IMR-90 (cell line): Measurements from ENCODE around the gene COL4A2. TPM values are rescaled to one million over a fixed set of nuclear protein-coding genes. Genes with fewer than 3 reads are reported as not detected.
"Not testable (repeated sequence)": the region's sequence is repeated elsewhere in the genome, so short reads cannot be mapped to it uniquely, and the experiment has no call there.

Source experiments
- ATAC-seq: fragments of 200-7000 bp; cut with Tn5 transposase; 2 replicates; pipeline ENCODE4 v1.9.1; 2020; ENCODE audit warnings: low read depth, mild to moderate bottlenecking, moderate library complexity
- BruUV-seq: library from RNA; stranded (reverse); fragments of 400-500 nt; replicated peaks from 2 replicates; lab custom pipeline; 2021; lab: Mats Ljungman, UMichigan
- CTCF ChIA-PET: fragments of 300-600 bp; formaldehyde crosslinking; extraction: SDS; loops from one replicate; lab custom pipeline; 2021; ENCODE audit warnings: antibody characterized with exemption; lab: Yijun Ruan, JAX
- POLR2A ChIA-PET: fragments of 300-600 bp; sonication (Branson Sonifier 250); formaldehyde crosslinking; loops from one replicate; lab custom pipeline; 2022; ENCODE audit warnings: antibody characterized with exemption; ENCODE audit not compliant: unreplicated experiment; lab: Charles Lee
- DNase-seq: peaks from one replicate; pipeline ENCODE4 v3.0.0; 2013
- H2AFZ ChIP-seq: replicated peaks from 2 replicates; pipeline ENCODE3; 2013; ENCODE audit warnings: low read length, mild to moderate bottlenecking; ENCODE audit not compliant: poor library complexity
- H2AK5ac ChIP-seq: 2 replicates; pipeline ENCODE4 v1.6.1; 2013; ENCODE audit warnings: low read depth, low read length, inconsistent platforms
- H2AK9ac ChIP-seq: replicated peaks from 2 replicates; pipeline ENCODE3; 2013; ENCODE audit warnings: mild to moderate bottlenecking, low read depth, low read length, moderate library complexity; ENCODE audit not compliant: poor library complexity
- H2BK120ac ChIP-seq: 2 replicates; pipeline ENCODE4 v1.6.1; 2013; ENCODE audit warnings: low read depth, low read length, inconsistent platforms
- H2BK15ac ChIP-seq: 3 replicates; pipeline ENCODE4 v1.6.1; 2013; ENCODE audit warnings: low read depth, low read length, inconsistent platforms
- H2BK20ac ChIP-seq: 2 replicates; pipeline ENCODE4 v1.6.1; 2013; ENCODE audit warnings: low read depth, mild to moderate bottlenecking, inconsistent platforms, low read length, moderate library complexity
- H2BK5ac ChIP-seq: 2 replicates; pipeline ENCODE4 v1.6.1; 2013; ENCODE audit warnings: mild to moderate bottlenecking, low read depth, low read length, inconsistent platforms; ENCODE audit not compliant: poor library complexity, severe bottlenecking
- H3K14ac ChIP-seq: replicated peaks from 2 replicates; pipeline ENCODE4 v1.6.1; 2013; ENCODE audit warnings: low read depth, low read length, inconsistent platforms
- H3K18ac ChIP-seq: 2 replicates; pipeline ENCODE4 v1.6.1; 2013; ENCODE audit warnings: low read depth, low read length, control low read depth
- H3K23ac ChIP-seq: 2 replicates; pipeline ENCODE4 v1.6.1; 2013; ENCODE audit warnings: low read depth, low read length, inconsistent platforms
- H3K27ac ChIP-seq: 2 replicates; pipeline ENCODE4 v1.5.1; 2013; ENCODE audit warnings: mild to moderate bottlenecking, control low read depth, low read length; ENCODE audit not compliant: insufficient read depth
- H3K27me3 ChIP-seq: 2 replicates; pipeline ENCODE4 v1.6.1; 2013; ENCODE audit warnings: low read length; ENCODE audit not compliant: control insufficient read depth, insufficient read depth
- H3K36me3 ChIP-seq: 2 replicates; pipeline ENCODE4 v1.6.1; 2013; ENCODE audit warnings: low read length, mixed read lengths; ENCODE audit not compliant: control insufficient read depth, insufficient read depth
- H3K4ac ChIP-seq: 2 replicates; pipeline ENCODE4 v1.6.1; 2013; ENCODE audit warnings: low read depth, low read length, inconsistent platforms
- H3K4me1 ChIP-seq: 2 replicates; pipeline ENCODE4 v1.6.1; 2013; ENCODE audit warnings: low read length, mixed read lengths; ENCODE audit not compliant: control insufficient read depth, insufficient read depth
- H3K4me2 ChIP-seq: 2 replicates; pipeline ENCODE4 v1.6.1; 2013; ENCODE audit warnings: low read depth, mild to moderate bottlenecking, control low read depth, low read length, moderate library complexity
- H3K4me3 ChIP-seq: 2 replicates; pipeline ENCODE4 v1.5.1; 2013; ENCODE audit warnings: low read depth, mild to moderate bottlenecking, control low read depth, low read length, moderate library complexity; ENCODE audit not compliant: insufficient read depth
- H3K56ac ChIP-seq: 2 replicates; pipeline ENCODE4 v1.6.1; 2013; ENCODE audit warnings: low read length, inconsistent platforms; ENCODE audit not compliant: insufficient read depth; ENCODE audit errors: extremely low read depth
- H3K79me1 ChIP-seq, 2 experiments: 2 replicates each; pipeline ENCODE4 v1.6.1; 2013; ENCODE audit warnings: low read length in 2 of 2, inconsistent platforms in 1 of 2, low read depth in 1 of 2
- H3K9ac ChIP-seq: 2 replicates; pipeline ENCODE4 v1.6.1; 2013; ENCODE audit warnings: low read depth, low read length, control low read depth
- H3K9me1 ChIP-seq: 2 replicates; pipeline ENCODE4 v1.6.1; 2013; ENCODE audit warnings: low read length, inconsistent platforms; ENCODE audit not compliant: insufficient read depth
- H3K9me3 ChIP-seq: 2 replicates; pipeline ENCODE4 v1.6.1; 2013; ENCODE audit warnings: low read length; ENCODE audit not compliant: control insufficient read depth, insufficient read depth
- H4K20me1 ChIP-seq: 2 replicates; pipeline ENCODE4 v1.6.1; 2013; ENCODE audit warnings: low read length, inconsistent platforms; ENCODE audit not compliant: insufficient read depth
- H4K5ac ChIP-seq: 2 replicates; pipeline ENCODE4 v1.6.1; 2013; ENCODE audit warnings: mild to moderate bottlenecking, low read depth, low read length, control low read depth
- H4K8ac ChIP-seq, 2 experiments: 2 replicates each; pipeline ENCODE4 v1.6.1; 2013; ENCODE audit warnings: low read depth in 2 of 2, low read length in 2 of 2, control low read depth in 1 of 2, inconsistent platforms in 1 of 2
- H4K91ac ChIP-seq: 2 replicates; pipeline ENCODE4 v1.6.1; 2013; ENCODE audit warnings: low read depth, low read length, inconsistent platforms; ENCODE audit not compliant: insufficient read depth
- FOS ChIP-seq: fragments of 150-350 bp; IDR thresholded peaks from 2 replicates; pipeline ENCODE4 v1.6.1; 2016; ENCODE audit warnings: low read depth, low read length
- MXI1 ChIP-seq: IDR thresholded peaks from 2 replicates; pipeline ENCODE4 v1.6.1; 2012; ENCODE audit warnings: low read depth, mild to moderate bottlenecking, low read length, moderate library complexity, borderline replicate concordance
- WGBS, 2 experiments: methylation state at CpG; one replicate each; pipeline versions ENCODE4 v1.1.5 to v1.1.7; 2013; ENCODE audit warnings: missing lambda C conversion rate in 2 of 2; ENCODE audit not compliant: insufficient read length in 1 of 2; ENCODE audit errors: extremely low coverage in 2 of 2; 5-methylcytosine and 5-hydroxymethylcytosine counted together
- dilution Hi-C: fragments of 300-500 bp; cut with HindIII; formaldehyde crosslinking; loops from one replicate; pipeline ENCODE4 v1.14.3; 2018; ENCODE audit warnings: low sequenced_read_pairs; ENCODE audit not compliant: unreplicated experiment
- in situ Hi-C: fragments of 300-500 bp; cut with MboI; formaldehyde crosslinking; loops from 3 replicates; pipeline ENCODE4 v1.14.3; 2019; ENCODE audit warnings: low sequenced_read_pairs, inconsistent platforms, mixed read lengths
- intact Hi-C: fragments of 100-400 bp; cut with micrococcal nuclease; formaldehyde crosslinking; loops from 2 replicates; pipeline ENCODE4 v1.10.0; 2022
- polyA plus RNA-seq, 3 experiments: library from polyadenylated mRNA; depleted of rRNA; stranded (reverse); fragments of >200 nt; gene quantifications; 2 replicates each; pipeline ENCODE4 v1.2.3, GENCODE V29; 2012; ENCODE audit warnings: low replicate concordance in 1 of 3
- total RNA-seq: library from RNA; depleted of rRNA; stranded (reverse); fragments of >200 nt; gene quantifications from 2 replicates; pipeline ENCODE4 v1.2.3, GENCODE V29; 2012

Gene COL4A2
- total and polyA plus RNA-seq, 2 of the 4 experiments (the other 2 are of a cell fraction), result 90.7 to 457 TPM

GRCh38 chr13:110497003-110497402 lies 189.9 kb downstream of the COL4A2 start:
- Histone ChIP-seq H3K56ac (no peak overlapping the region), H2BK20ac (no peak overlapping the region), H3K9ac (no peak overlapping the region), H2BK120ac (no peak overlapping the region), H3K9me1 (peaks cover 34% of the 10 kb centered on the region), H3K14ac (no peak overlapping the region; the same call in 1 of the 2 replicates), H2AK5ac (no peak overlapping the region), H3K4me2 (no peak overlapping the region), H4K91ac (no peak overlapping the region), H4K5ac (no peak overlapping the region), H3K4me3 (no peak overlapping the region), H3K79me1 (peaks cover 14 to 48% of the 10 kb centered on the region in 2 experiments), H2BK15ac (no peak overlapping the region), H4K20me1 (peaks cover 14% of the 10 kb centered on the region; the same call in 1 of the 2 replicates), H3K4ac (no peak overlapping the region), H3K18ac (no peak overlapping the region), H2AK9ac (no peak overlapping the region), H3K23ac (no peak overlapping the region), H3K27me3 (no peaks in the 10 kb centered on the region), H3K4me1 (no peaks in the 10 kb centered on the region), H3K36me3 (peaks cover 87% of the 10 kb centered on the region), H4K8ac (no peak overlapping the region), H3K27ac (no peak overlapping the region), H2AFZ (no peak overlapping the region), H3K9me3 (no peaks in the 10 kb centered on the region), H2BK5ac (no peak overlapping the region)
- TF ChIP-seq MXI1 (no peak), FOS (no peak)
- in situ Hi-C loops, result no loop called here
- WGBS, 2 experiments, result 100% methylated on average over 2 of the region's 2 CpGs; no CpG with 5 or more reads in 1 of the 2 experiments
- BruUV-seq, result no TSS peak
- ChIA-PET POLR2A (no interaction called here), CTCF (no interaction called here)
- dilution Hi-C loops, result no loop called here
- no peak for ATAC-seq
- DNase-seq, result no peak
- intact Hi-C loops, result no loop called here

- H3K4me2 ChIP-seq, ATAC-seq, intact Hi-C loops, DNase-seq, dilution Hi-C loops, in situ Hi-C loops, H3K56ac ChIP-seq, H3K4me3 ChIP-seq, POLR2A ChIA-PET, H4K8ac ChIP-seq, H2AFZ ChIP-seq, H3K4me1 ChIP-seq, H3K27me3 ChIP-seq, H3K14ac ChIP-seq, H3K23ac ChIP-seq, H2BK20ac ChIP-seq, BruUV-seq, H3K9ac ChIP-seq, H4K5ac ChIP-seq, H2BK120ac ChIP-seq, H2AK5ac ChIP-seq, H4K91ac ChIP-seq, H2BK5ac ChIP-seq, H2AK9ac ChIP-seq, H3K9me3 ChIP-seq, H3K27ac ChIP-seq, H2BK15ac ChIP-seq, CTCF ChIA-PET, H3K4ac ChIP-seq, H3K18ac ChIP-seq: not testable (repeated sequence)
- WGBS, 2 experiments, result 94% methylated on average over 3 of the region's 3 CpGs; no CpG with 5 or more reads in 1 of the 2 experiments
- Histone ChIP-seq H3K36me3 (peaks cover 87% of the 10 kb centered on the region), H3K9me1 (peaks cover 34% of the 10 kb centered on the region), H3K79me1 (peaks cover 17 to 54% of the 10 kb centered on the region in 2 experiments), H4K20me1 (peaks cover 14% of the 10 kb centered on the region; the same call in 1 of the 2 replicates)
Measured at GRCh38 chr13:110497896-110498295, 190.8 kb downstream of the COL4A2 start.
